SW480 (cell line): ENCODE data around the gene SMIM29.

Source experiments
- DNase-seq: peaks from one replicate; pipeline ENCODE4 v3.0.0-alpha.2; 2016; ENCODE audit warnings: low spot score

Gene SMIM29

DNA sequence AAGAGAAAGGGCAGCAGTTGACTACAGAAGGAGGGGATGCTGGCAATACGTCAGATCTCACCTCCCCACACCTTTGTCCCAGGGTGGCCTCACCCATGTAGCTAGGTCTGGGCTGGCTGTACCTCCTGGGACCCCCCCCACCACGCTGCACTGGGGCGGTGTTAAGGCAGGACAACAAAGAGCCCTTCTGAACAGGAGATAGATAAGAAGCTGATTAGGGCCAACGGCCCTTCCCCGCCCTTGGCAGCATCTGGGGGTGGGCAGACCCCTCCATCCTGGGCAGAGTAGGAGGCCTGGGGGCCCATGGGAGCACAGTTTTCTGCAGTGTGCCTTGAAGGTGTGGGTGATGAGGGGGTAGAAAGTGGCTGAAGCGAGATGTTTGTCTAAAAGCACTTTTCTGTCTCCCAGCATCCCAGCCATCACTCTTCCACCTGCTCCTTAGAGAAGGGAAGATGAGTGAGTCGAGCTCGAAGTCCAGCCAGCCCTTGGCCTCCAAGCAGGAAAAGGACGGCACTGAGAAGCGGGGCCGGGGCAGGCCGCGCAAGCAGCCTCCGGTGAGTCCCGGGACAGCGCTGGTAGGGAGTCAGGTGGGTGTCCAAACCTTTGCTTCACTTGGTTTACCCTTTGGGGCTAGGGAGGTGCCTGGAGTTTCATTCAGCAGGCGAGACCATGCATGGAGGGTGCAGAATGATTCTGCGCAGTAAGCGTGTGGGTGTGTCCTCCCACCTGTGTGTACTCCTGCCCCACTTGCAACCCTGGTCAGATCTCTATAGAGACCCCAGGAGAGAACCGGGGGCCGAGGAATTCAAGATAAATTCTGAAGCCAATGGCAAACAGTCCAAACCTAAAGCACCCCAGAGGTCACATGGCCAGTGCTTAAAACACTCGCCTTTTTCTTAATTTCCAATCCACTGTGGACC, 8.2 kb downstream of the SMIM29 start:
- no peak for DNase-seq

DNA sequence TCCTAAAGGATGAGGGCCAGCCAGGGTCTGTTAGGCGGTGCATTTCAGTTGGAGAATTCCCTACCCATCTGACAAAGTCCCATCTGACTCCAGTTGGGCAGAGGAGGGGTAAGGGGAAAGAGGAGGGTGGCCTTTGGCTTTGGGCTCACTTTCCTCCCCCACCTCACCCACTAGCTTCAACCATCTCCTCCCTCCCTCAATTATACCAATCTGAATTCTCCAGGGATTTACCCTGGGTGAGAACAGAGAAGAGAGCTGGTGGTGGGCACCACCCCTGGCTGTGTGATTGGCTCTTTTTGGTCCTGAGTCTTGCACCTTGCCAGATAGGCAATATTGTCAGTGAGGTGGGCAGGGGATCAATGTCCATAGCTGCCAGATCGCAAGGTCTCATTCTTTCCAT, 8.9 kb downstream of the SMIM29 start:
- DNase-seq, result no peak

DNA sequence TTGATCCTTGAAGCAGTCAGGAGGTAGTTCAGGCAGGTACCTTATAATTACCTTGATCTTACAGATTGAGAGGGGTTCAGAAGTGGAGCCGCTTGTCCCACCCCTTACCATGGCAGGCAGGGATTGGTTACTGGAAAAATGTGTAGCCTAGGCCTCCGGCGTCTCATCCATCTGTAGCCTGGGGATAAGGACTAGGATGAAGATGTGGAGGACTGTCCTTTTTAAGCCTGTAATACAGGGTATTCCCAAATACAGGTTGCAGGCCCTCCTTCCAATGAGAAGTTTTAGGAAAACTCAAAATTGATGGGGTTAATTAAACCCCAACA, 9.3 kb downstream of the SMIM29 start:
- no peak for DNase-seq

DNA sequence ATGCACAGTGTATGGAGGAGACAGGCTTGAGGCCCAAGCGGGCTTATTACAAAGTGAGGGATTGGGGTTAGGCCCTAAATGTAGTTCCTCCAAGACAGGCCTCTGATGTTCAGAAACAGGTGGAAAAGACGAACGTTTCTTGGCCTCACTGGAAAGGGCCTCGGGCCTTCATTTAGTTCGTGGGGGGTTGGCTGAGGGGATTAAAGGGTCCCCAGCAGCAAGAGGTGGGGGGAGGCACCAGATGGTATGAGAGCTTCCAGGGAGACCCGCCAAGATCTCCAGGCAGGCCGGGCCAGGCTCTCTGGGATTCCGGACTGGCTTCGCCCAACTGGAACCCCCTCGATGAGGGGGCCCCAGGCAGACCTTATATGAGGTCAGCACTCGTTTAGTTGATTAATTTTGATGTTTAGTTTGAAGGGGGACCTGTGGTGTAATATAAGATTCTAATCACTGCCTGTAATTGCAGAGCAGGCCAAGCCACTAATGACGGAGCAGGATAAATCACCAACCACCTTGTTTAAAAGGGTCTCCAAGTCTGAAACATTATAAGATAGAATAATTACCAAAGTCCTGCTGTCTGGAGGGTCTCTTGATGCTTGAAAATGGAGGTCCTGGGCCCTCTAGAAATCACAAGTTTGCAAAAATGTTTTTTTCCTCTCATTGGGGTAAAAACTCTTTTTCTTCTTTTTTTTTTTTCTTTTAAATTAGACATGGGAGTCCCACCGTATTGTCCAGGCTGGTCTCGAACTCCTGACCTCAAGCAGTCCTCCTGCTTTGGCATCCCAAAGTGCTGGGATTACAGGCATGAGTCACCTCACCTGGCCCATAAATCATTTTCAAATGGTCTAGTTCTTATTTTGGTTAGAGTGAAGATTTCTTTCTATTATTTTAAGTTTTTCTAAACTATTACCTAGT, 10.0 kb downstream of the SMIM29 start:
- no peak for DNase-seq

DNA sequence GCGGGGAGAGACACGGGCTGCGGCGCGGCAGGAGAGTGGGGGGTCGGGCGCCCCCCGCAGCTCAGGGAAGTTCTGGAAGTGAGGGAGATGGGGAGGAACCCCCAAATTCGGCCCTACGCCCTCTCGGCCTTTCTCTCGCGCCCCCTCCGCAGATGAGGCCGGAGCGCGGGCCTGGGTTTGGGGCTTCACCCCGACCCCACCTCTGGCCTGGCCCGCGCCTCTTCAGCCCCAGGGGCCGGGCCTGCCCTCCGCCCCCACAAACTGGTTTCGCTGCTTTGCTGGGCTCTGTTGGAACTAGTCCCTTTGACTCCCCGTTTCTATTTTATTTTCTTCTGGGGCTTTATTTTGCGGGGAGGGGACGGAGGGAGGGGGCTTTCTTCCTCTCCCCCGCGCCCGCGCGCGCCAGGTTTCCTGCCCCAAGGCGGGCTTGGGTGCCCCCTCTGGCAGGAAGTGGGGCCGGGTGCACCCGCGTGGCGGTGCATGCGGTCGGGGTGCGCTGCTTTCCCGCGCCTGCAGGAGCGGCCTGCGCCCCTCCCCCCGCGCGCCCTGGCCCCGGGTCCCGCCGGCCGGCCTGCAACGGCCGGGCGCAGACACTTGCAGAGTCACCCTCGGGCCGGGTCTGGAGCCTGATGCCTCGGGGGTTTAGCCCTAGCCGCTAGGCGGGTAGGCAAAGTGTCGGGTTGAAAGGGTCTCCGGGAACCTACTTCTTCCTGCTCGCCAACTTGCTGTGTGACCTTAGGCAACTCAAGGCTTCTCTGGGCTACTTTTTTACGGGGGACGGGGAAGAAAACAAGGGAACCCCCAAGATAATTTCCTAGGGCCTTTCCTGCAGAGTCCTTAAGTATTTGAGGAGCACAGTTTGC, 10.9 kb downstream of the SMIM29 start:
- DNase-seq, result peak; percentile 38

DNA sequence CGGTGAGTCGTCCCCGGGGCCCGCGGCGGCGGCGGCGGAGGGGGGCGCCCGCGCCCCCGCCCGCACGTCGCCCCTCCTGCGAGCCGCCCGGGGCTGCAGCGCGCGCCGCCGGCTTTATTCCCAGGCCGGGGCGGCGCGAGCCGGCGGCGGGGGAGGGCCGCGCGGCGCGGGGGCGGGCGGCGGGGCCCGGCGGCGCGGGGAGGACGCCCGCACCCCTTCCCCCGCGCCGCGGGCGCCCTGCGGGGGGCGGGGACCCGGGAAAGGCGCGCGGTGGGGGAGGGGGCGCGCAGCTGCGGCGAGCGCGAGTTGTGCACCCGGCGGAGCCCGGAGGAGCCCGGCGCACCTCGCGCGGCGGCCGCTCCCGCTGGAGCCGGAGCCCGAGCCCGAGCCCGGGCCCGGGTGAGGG, 11.5 kb downstream of the SMIM29 start:
- DNase-seq, result no peak

DNA sequence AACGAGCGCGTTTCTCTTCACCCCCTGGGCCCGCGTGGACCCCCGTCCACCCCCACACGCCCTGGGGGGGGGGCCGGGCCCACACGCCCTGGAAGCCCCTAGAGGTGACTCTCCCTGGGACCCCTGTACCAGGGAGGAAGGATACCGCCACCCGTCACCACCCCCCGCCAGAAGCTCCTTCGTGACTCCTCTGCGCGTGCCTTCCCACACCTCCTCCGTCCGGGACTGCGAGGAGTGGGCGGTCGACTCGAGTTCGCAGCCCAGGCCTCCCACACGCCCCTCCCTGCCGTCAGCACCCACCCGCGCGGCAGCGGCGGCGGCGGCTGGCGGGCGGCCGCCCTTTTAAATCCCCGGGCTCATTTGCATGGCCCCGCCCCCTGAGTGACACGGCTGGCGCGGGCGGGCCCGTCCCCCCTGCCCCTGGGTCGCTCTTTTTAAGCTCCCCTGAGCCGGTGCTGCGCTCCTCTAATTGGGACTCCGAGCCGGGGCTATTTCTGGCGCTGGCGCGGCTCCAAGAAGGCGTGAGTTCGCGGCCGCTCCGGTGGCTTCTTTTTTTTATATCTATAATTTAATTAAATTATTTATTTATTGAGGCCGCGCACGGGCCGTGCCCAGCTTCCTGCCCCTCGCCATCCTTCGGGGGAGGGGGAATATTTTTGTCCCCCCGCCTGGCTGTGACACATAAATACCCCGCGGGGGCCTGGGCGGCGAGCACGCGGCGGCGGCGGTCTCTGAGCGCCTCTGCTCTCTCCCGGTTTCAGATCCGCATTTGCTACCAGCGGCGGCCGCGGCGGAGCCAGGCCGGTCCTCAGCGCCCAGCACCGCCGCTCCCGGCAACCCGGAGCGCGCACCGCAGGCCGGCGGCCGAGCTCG, 12.1 kb downstream of the SMIM29 start, which contains the start of gene HMGA1:
HMGA1 (plus strand) TSS at position 431 of the 873 bp plus-strand sequence. CDS start 3,908 bp downstream, outside the sequence.
- DNase-seq, result peak; percentile 91

DNA sequence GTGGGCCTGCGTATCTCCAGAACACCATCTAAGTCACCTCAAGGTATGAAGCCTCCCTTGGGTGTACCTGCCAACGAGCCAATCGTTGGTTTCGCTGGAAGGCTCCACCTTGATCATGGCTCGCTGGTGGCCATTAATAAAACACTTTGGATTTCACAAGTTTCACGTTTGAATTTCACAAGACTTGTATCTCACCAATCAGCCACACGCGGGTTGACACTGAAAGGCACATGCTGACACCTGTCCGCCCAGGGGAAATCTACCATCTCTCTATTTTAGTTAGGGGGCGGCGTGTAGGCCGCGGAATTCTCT, 12.7 kb downstream of the SMIM29 start:
- peak; percentile 46 for DNase-seq

DNA sequence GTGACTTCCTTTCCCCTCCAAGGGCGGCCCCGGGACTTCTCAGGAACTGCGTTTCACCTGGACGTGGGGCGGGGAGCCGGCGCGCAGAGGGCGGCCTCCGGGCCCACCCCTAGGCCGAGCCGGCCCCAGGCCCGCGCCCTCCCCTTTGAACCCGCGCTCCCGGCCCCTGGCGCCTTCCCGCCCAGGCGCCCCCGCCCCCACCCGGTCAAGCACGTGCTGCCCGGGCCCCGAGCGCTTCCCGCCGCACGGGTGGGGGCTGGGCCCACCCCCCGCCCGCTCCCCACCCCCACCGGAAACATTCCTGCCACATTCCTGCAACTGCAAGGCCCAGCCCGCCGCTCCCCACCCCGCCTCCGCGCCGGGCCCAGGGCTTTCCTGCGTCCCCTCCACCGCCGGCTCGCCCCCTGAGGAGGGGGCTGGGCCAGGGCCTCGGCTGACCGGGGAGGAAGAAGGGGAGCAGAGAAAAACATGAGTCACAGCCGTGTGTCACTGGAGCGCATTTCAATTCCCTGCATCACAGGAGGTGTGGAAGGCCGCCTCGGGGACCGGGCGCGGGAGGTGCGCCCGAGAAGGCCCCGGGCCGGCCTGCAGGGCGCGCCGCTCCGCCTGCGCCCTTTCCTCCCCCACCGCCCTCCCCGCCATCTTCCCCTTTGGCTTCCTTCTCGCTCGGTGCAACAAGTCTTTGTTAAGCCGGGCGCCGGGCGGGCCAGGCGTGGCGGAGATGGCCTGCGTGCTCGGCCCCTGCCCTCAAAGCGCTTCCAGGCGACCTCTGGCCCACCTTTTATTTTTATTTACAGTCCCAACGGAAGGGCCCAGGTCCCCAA, 13.3 kb downstream of the SMIM29 start:
- peak; percentile 91 for DNase-seq

DNA sequence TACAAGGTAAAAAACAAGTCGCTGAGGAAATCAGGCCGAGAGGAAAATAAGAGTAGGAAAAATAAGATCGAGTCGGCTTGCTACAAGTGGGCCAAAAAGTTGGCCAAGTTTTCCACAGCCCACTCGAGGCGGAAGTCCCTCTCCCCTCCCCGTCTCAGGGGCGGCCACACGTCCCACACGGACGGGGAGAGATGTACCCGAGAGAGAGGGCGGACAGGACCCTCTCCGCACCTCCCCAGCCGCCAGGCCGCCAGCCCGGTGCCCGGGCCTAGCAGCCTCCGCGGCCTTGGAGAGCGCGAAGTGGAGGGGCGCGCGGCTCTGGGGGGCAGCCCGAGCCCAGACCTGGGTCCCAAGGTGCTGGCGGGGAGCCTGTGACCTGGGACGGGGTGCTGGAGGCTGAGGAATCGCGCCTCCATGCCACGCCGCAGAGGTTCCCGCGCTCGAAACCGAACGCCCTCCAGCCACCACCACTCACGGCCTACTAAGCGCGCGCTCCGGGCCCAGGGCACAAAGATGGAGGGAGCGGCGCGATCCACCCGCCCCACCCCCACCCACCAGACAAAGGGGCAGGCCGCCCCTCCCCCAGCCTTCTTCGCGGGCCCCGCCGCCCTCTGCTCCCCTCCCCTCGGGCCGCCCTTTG, 14.0 kb downstream of the SMIM29 start:
- no peak for DNase-seq

DNA sequence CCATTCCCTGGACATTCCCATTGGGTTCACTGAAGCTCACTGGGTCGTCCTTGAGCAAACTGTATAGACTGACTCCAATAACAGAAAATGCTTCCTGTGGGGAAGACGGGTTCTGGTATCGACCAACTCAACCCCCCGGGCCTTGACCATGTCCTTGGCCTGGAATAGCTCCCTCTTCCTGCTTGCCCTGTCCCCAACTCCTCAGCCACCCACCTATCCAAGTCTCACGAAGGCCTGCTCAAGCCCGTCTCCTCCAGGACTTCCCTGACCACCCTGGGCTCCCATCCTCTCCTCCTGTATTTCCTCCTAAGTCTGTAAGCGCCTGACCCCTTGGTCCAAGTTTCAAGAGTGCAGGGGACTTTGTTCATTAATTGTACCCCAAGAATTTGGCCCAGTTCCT, 14.9 kb downstream of the SMIM29 start:
- no peak for DNase-seq

DNA sequence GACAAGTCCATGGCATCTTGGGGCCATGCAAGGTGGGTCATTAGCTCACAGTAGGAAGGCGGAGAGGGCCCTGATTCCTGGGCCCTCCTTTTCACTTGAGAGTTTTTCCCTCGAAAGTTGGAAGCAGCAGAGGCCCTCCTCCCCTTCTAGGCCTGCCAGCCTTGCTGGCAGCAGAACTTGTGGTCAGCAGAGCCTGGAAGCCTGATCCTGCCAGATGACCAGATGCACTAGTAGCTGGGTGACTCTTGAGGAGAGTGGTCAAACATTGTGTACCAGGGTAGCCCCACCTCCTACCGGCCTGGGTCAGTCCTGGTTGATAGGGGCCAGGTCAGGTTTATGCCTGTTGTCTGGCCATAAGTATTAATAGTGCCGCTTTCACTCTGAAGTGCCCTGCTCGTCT, 15.9 kb downstream of the SMIM29 start:
- no peak for DNase-seq

DNA sequence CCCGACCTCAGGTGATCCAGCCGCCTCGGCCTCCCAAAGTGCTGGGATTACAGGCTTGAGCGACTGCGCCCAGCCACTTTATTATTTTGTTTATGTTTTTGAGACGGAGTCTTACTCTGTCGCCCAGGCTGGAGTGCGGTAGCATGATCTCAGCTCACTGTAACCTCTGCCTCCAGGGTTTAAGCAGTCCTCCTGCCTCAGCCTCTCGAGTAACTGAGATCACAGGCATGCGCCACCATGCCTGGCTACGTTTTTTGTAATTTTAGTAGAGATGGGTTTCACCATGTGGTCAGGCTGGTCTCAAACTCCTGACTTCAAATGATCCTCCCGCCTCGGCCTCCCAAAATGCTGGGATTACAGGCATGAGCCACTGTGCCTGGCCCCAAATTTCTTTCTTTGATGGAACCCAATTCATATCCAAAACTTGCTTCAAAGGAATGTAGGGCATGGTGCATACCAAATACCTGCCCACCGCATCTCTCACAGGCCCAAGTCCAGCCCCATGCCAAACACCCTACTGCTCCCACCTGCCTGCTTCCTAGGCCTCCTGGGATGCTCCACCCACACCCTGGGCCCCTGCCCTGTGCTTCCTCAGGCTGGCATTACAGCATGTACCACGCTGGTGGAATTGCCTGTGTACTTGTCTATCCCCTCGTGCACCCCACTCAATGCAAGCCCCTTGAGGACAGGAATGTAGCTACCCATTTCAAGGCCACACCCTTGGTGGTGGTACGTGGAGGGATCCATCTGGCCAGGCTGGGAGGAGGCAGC, 17.1 kb downstream of the SMIM29 start:
- no peak for DNase-seq

DNA sequence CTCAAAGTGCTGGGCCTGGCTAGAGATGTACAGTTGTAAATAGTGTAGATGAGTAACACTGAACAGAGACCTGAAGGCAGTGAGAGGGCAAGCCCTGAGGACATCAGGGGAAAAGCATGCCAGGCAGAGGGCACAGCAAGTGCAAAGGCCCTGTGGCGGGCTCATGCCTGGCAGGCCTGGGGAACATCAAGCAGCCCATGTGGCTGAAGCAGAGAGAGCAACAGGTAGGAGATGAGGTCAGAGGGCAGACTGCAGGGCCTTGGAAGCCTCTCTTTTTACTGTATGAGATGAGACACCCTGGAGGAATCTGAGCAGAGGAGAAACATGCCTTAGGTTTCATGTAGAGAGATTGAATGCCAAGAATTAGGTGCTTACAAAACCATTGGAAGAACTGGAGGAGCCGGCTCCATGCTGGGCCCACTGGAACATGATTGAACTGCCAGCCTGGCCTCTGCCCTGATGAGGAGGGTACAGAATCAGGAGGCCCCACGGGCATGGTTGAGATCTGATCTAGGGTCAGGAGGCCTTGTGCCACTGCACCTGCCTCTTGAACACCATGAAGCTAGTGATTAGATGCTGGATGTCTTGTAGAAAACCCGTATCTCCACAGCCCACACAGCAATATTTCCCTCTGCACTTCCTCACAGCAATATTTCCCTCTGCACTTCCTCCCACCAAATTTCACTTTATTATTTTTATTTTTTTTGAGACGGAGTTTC, 18.0 kb downstream of the SMIM29 start:
- DNase-seq, result no peak

DNA sequence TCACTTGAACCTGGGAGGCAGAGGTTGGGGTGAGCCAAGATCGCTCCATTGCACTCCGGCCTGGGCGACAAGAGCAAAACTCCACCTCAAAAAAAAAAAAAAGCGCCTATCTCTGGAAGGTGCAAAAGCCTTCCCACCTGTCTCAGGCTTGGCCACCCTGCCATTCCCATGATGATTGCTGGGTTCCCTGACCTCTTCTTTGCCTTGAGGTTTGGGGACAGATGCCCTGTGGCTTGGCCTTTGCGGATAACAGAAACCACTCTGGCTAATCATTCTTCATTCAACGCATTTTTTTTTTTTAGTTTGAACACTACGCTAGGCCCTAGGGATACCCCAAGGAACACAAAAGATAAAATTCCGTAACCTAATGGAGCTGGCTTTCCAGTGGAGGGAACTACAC, 18.9 kb downstream of the SMIM29 start:
- DNase-seq, result no peak

DNA sequence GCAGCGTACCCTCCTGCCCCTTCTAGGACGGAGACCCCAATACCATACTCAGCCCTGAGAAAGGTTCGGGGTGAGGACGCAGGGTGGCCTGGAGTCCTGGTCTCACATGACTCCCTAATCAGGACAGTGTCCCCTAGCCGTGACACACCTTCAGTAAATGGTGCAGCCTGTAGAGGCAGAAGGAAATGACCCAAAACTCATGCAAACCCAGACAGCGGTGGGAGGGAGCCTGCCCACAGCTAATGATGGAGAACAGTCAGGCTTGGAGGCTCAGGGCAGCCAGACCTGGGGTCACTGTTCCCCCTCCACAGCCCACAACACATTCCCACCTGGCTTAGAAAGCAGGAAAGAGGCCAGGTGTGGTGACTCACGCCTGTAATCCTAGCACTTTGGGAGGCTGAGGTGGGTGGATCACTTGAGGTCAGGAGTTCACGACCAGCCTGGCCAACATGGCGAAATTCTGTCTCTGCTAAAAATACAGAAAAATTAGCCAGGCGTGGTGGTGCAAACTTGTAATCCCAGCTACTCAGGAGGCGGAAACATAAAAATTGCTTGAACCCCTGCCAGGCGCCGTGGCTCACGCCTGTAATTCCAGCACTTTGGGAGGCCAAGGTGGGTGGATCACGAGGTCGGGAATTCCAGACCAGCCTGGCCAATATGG, 20.9 kb downstream of the SMIM29 start:
- DNase-seq, result no peak

DNA sequence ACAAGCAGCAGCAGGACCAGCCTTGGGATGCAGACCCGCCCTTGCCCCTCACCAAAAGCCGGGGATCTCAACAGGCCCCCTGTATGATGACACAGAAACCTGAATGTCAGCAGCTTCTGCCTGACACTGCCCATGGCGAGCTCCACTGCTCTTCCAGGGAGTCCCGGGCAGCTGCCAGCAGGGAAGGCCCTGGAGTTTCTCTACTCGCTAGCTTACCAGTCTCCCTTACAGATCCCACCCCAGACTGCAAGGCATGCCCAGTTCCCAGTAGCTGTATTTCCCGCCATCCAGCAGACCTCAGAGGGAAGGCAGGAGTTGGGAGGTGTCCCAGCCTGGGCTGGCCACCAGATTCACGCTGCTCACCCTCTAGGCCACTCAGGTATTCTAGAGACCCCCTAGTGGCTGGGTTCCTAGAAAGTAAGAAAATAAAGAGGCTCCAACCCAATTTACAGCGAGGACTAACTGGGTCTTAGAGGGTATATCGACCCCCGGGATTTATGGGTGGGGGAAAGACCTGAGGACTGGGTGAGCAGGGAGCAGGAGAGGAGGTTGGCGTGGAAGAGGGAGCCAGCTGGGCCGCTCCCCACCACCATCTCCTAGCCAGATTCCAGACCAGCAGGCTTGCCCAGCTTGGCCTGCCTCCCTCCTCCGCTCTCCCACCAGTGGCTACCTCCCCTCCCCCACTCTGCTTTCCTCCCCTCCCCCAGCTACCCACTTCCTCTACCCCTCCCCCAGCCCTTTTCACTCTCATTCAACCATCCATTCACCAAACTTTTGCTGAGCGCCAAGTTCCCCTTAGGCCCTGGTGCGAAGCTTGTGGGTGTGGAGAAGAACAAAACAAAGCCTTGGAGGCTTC, 21.8 kb downstream of the SMIM29 start:
- no peak for DNase-seq
